SK-N-SH treated with all-trans-retinoic acid at 6 μM for 48 hours (cell line): ENCODE data around the gene SORCS2.

Experiments used
- ESRRG ChIP-seq: fragments of 250-450 bp; sonication (Bioruptor Pico); IDR thresholded peaks from 2 replicates; pipeline ENCODE4 v1.6.1; 2021; ENCODE audit warnings: mild to moderate bottlenecking
- GLIS3 ChIP-seq: fragments of 250-450 bp; sonication (Bioruptor Pico); IDR thresholded peaks from 2 replicates; pipeline ENCODE4 v1.5.0; 2020; ENCODE audit warnings: mild to moderate bottlenecking, moderate library complexity
- OSR1 ChIP-seq: fragments of 250-450 bp; sonication (Bioruptor Pico); IDR thresholded peaks from 2 replicates; pipeline ENCODE4 v1.8.0; 2022; ENCODE audit warnings: moderate library complexity, mild to moderate bottlenecking, inconsistent platforms
- SNAI2 ChIP-seq: fragments of 250-450 bp; sonication (Bioruptor Pico); IDR thresholded peaks from 2 replicates; pipeline ENCODE4 v1.5.0; 2020; ENCODE audit warnings: mild to moderate bottlenecking, moderate library complexity
- TCF4 ChIP-seq: fragments of 250-450 bp; sonication (Bioruptor Pico); IDR thresholded peaks from 2 replicates; pipeline ENCODE4 v1.8.0; 2021; ENCODE audit warnings: mild to moderate bottlenecking, moderate library complexity, borderline replicate concordance
- TOX ChIP-seq: fragments of 250-450 bp; sonication (Bioruptor Pico); IDR thresholded peaks from 2 replicates; pipeline ENCODE4 v1.8.0; 2021; ENCODE audit warnings: mild to moderate bottlenecking, moderate library complexity, borderline replicate concordance
- ZC3H10 ChIP-seq: fragments of 250-450 bp; sonication (Bioruptor Pico); IDR thresholded peaks from 2 replicates; pipeline ENCODE4 v1.5.1; 2021; ENCODE audit warnings: mild to moderate bottlenecking, moderate library complexity
- ZNF565 ChIP-seq: fragments of 450-650 bp; formaldehyde crosslinking; conservative IDR thresholded peaks from 2 replicates; pipeline ENCODE4 v1.5.0; 2020; ENCODE audit warnings: low read depth, mild to moderate bottlenecking, moderate library complexity
- ZNF70 ChIP-seq: fragments of 450-650 bp; formaldehyde crosslinking; IDR thresholded peaks from 2 replicates; pipeline ENCODE4 v1.5.0; 2020; ENCODE audit warnings: mild to moderate bottlenecking, moderate library complexity
- ZNF8 ChIP-seq: fragments of 450-650 bp; formaldehyde crosslinking; IDR thresholded peaks from 2 replicates; pipeline ENCODE4 v1.5.0; 2020; ENCODE audit warnings: mild to moderate bottlenecking, moderate library complexity
- TF ChIP-seq, protein P1 (sequence below): fragments of 250-450 bp; sonication (Bioruptor Pico); IDR thresholded peaks from 2 replicates; pipeline ENCODE4 v1.8.0; 2020; ENCODE audit warnings: mild to moderate bottlenecking, moderate library complexity, borderline replicate concordance
- TF ChIP-seq, protein P2 (sequence below): fragments of 250-450 bp; sonication (Bioruptor Pico); IDR thresholded peaks from 2 replicates; pipeline ENCODE4 v1.5.1; 2021; ENCODE audit warnings: mild to moderate bottlenecking, moderate library complexity

DNA sequence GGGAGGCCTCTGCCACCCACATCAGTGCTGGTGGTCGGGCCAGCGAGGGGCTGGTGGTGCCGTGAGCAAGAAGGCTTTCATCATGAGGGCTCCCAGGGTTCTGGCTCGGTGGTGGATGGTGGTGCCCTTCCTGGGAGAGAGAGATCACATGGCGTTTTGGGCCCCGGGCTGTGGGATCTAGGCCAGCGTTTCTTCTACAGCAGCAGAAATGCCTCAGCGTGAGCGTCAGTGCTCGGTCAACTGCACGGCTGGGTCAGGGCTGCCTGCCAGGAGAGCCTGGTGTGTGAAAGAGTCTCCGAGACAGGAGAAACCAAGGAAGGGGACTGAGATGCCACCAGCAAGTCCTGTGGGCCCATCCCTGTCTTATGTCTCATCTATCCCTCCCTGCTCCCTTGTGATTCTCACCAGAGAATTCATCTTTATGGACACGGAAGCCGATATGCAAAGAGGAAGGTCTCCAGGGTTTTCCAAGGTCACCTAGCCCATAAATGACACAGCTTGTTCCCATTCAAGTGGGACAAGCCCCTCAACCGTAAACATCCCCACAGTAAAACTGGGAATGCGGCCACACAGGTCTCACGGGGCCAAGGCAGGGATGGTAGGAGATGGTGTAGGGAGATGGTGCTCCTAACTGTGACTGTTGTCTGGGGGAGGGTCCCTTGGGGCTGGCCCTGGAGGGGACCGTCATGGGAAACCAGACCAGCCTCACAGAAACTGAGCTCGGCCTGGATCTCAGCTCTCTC is 99.2 kb downstream of the SORCS2 start:
- no peak for TF ChIP-seq TCF4 (CRISPR knock-in tag)
- TF ChIP-seq OSR1: no peak
- no peak for TF ChIP-seq ZC3H10 (CRISPR knock-in tag)
- no peak for TF ChIP-seq ZNF70 (CRISPR knock-in tag)
- TF ChIP-seq TOX (CRISPR knock-in tag): no peak
- TF ChIP-seq, protein P1, sequence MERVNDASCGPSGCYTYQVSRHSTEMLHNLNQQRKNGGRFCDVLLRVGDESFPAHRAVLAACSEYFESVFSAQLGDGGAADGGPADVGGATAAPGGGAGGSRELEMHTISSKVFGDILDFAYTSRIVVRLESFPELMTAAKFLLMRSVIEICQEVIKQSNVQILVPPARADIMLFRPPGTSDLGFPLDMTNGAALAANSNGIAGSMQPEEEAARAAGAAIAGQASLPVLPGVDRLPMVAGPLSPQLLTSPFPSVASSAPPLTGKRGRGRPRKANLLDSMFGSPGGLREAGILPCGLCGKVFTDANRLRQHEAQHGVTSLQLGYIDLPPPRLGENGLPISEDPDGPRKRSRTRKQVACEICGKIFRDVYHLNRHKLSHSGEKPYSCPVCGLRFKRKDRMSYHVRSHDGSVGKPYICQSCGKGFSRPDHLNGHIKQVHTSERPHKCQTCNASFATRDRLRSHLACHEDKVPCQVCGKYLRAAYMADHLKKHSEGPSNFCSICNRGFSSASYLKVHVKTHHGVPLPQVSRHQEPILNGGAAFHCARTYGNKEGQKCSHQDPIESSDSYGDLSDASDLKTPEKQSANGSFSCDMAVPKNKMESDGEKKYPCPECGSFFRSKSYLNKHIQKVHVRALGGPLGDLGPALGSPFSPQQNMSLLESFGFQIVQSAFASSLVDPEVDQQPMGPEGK (CRISPR knock-in tag): no peak
- TF ChIP-seq ESRRG: no peak
- TF ChIP-seq ZNF565 (CRISPR knock-in tag): no peak
- TF ChIP-seq GLIS3 (CRISPR knock-in tag): no peak
- TF ChIP-seq SNAI2 (CRISPR knock-in tag): no peak
- TF ChIP-seq, protein P2, sequence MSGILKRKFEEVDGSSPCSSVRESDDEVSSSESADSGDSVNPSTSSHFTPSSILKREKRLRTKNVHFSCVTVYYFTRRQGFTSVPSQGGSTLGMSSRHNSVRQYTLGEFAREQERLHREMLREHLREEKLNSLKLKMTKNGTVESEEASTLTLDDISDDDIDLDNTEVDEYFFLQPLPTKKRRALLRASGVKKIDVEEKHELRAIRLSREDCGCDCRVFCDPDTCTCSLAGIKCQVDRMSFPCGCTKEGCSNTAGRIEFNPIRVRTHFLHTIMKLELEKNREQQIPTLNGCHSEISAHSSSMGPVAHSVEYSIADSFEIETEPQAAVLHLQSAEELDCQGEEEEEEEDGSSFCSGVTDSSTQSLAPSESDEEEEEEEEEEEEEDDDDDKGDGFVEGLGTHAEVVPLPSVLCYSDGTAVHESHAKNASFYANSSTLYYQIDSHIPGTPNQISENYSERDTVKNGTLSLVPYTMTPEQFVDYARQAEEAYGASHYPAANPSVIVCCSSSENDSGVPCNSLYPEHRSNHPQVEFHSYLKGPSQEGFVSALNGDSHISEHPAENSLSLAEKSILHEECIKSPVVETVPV (CRISPR knock-in tag): no peak
- TF ChIP-seq ZNF8: no peak
